CD4-positive, alpha-beta T cell treated with Interleukin-4 for 1 hour (primary cell): Measurements from ENCODE around the gene IGFN1.
"Not testable (repeated sequence)": the region's sequence is repeated elsewhere in the genome, so short reads cannot be mapped to it uniquely, and the experiment has no call there.

Source experiments
- DNase-seq, 2 donors: peaks; one replicate each; pipeline ENCODE4 v3.0.0-alpha.2; 2020 to 2022

Gene IGFN1

DNA sequence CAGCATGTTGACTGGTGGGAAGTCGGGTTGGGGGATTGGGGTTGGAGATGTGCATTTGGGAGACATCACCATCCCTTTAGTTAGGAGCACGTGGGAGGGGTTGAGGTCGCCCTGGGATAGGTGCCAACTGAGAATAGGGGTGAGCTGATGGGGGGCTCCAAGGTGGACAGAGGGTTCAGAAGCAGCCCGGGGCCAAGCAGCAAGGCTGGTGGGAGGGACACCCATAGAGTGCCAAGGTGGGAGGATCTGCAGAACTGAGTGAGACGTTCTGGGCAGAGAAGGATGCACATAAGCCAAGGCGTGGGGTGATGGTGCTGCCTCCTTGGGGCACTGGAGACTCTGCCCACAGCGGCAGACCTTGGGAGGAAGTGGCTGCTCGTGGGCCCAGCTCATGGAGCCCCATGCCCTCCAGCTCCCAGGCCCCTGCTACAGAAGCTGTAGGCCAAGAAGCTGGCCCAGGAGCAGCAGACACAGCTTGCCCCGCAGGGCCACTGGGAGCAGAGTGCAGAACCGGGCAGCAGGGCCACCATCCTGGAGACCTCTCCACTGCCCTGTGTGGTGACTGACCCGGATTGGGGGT, 61.3 kb downstream of the IGFN1 start:
- DNase-seq, result no peak

- no peak for DNase-seq
Observed at GRCh38 chr1:201252944-201253371, 62.3 kb downstream of the IGFN1 start.

- no peak for DNase-seq
Observed at GRCh38 chr1:201253411-201253810, 62.8 kb downstream of the IGFN1 start.

DNA sequence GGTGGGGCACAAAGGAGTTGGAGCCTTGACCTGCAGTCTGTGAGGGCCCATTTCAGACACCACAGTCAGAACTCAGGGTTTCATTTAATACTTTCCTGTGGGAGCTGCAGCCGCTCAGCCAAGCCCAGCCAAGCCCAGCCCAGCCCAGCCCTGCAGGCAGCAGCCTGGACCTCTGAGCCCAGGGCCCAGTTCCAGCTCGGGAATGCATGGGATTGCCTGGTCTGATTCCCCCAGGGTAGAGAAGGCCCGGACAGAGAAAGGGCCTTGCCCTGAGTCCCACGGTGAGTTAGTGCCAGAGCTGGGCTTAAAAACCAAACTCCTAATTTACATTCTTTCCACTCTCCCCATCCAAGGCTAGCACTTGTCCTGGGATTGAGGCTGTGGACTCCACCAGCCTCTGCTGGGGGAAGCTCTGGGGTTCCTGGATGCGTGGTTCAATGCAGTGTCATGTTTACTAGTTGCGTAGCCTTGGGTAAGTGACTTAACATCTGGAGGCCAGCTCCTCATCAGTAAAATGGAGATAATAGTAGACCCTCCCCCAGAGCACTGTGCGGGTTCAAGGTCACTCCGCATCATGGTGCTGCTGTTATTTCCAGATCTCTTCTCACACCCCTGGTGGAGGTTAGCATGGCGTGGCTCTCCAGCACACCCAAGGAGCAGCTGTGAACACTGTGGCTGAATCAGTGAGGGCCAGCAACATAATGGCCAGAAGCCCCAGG, 63.4 kb downstream of the IGFN1 start:
- DNase-seq, result no peak

- DNase-seq, result peak; percentile 23 to 47
Observed at GRCh38 chr1:201254625-201255478, 64.2 kb downstream of the IGFN1 start.

GRCh38 chr1:201255479-201256362, 65.1 kb downstream of the IGFN1 start:
- DNase-seq, result no peak

- DNase-seq, result not testable (repeated sequence)
Observed at GRCh38 chr1:201258132-201258531, 67.5 kb downstream of the IGFN1 start.

- DNase-seq, result no peak
Observed at GRCh38 chr1:201258763-201259230, 68.2 kb downstream of the IGFN1 start.

- DNase-seq, result no peak
Observed at GRCh38 chr1:201259476-201260235, 69.0 kb downstream of the IGFN1 start.

GRCh38 chr1:201260236-201260590, 69.6 kb downstream of the IGFN1 start:
- DNase-seq, result no peak

DNA sequence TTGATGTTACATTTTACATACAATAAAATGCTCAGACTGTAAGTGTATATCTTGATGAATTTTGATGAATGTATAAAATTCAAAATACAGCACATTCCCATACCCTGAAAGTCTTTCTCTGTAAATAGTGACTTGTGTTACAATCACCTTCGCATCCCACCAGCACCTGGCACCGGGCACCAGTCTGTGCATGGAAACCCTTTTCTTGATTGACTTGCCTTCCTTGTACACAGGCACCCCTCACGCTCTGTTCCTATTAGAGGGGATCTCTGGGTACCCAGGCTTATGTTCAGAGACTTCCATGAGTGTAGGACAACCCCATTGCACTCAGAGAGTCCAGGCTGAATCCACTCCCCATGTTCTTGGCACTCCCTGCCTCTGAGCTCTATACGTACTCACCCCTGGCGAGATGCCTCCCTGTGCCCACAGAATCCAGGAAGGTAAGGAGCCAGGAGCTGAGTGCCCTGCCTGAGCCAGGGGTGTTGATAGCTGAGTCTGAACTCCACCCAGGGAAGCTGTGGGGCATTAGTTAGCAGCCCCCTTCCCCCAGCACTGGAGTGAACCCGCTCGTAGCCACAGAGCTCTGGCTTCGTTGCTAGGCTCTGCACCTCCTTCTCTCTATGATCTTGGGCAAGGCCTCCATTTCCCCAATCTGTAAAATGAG, 70.2 kb downstream of the IGFN1 start:
- no peak for DNase-seq

DNA sequence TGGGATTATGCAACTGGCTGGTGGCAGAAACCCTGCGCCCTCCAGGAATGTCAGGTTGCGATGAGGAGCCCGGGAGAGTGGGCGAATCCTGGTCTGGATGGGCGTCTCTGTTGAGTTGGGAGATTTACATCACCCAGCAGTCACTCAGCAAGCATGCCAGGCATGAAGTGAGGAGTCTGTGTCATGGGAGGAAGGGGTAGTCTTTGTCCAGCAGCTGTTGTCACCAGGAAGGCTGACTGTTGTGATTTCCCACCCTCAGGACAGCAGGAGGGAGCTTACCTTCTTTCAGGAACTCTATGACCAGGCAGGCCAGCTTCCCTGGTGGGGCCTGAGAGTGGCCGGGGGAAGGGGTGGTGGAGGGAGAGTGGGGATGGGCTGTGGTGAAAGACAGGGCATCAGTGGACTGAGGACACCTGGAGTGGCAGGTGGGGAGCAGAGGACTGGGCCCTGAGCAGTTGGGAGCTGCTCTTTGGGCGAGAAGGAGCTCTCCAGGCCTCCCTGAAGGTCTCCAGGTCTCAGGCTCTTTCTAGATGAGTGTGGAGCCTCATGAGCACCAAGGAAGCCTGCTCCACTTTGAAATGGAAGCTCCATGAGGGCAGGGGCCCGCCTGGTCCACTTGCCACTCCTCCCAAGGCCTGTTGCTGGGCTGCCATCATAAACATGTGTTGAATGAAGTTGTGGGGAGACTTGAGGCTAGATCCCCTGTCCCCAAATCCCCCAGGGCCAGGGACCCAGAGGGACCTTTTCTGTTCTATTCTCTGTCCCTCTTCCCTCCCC, 71.3 kb downstream of the IGFN1 start:
- no peak for DNase-seq

DNA sequence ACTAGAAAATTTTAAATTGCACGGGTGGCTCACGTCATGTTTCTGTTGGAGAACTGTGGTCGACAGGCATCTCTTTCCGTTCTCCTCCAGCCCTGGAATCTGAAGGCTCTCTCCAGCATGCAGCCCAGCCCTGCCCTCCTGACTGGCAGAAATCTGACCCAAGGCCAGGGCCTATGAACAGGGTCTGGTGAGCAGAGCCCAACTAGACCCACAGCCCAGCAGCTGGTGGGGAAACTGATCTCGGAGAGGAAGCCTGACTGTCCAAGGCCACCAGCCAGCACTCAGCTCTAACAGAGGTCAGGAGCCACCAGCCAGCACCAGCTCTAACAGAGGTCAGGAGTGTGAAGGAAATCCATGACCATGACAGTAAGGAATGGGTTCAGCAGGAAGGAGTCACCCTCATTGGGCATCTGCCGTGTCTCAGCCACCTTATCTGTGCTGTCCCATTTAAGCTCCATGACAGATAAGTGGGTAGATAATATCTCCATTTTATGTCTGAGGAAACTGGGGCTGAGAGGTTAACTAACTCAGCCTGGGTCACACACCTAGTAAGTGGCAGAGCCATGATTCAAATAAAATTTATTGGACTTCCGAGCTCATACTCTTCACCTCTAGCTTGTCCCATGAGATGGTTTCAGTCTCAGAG, 72.5 kb downstream of the IGFN1 start:
- DNase-seq, result no peak

GRCh38 chr1:201264072-201264471, 73.4 kb downstream of the IGFN1 start:
- no peak for DNase-seq

DNA sequence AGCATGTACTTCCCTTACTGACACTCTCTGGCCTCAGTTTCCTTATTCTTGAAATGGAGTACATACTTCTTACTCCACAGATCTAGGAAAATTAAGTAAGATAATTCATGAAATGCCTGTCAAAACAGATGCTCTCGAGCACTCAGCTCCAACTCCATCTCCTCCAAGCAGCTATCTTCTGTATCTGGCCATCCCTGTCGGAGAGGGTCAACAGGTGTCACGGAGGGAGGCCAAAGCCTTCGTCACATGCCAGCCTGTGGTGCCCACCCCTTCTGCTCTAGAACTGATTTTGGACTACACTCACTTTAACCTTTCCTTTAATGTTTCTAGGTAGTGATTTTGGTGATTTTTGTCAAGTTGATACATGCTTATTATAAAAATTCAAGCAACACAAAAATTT, 73.9 kb downstream of the IGFN1 start:
- no peak for DNase-seq

DNA sequence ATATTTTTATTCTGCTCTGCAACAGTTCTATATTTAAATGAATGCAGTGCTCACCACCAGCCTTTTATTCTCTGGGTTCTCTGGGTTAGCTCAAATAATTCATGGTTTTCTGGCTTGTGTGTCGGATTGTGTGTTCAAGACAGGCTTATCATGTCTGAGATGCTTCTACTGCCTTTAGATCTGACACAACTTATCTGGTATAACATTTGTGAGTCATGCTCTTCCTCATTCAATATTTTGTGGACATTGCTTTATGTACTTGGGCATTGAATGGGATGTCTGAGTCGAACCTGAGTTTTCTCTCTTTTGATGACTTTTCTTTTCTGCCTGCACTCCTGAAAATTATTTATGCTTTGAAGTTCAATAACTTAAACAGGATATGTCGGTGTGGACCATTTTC, 75.1 kb downstream of the IGFN1 start:
- no peak for DNase-seq

DNA sequence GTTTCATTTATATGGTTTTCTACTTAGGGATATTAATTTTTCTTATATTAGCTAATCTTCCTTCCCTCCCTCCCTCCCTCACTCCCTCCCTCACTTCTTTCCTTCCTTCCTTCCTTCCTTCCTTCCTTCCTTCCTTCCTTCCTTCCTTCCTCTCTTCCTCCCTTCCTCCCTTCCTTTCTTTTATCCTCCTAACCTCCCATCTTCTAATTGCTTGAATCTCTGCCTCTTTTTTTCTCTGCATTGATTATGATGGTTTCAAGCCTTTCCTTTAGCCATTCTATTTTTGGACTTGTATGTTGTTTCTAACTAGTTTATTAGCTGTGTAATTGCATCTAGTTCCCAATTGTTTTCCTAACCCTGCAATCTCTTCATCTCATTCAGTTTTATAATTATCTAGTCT, 75.7 kb downstream of the IGFN1 start:
- no peak for DNase-seq

GRCh38 chr1:201266774-201267173, 76.2 kb downstream of the IGFN1 start:
- no peak for DNase-seq

DNA sequence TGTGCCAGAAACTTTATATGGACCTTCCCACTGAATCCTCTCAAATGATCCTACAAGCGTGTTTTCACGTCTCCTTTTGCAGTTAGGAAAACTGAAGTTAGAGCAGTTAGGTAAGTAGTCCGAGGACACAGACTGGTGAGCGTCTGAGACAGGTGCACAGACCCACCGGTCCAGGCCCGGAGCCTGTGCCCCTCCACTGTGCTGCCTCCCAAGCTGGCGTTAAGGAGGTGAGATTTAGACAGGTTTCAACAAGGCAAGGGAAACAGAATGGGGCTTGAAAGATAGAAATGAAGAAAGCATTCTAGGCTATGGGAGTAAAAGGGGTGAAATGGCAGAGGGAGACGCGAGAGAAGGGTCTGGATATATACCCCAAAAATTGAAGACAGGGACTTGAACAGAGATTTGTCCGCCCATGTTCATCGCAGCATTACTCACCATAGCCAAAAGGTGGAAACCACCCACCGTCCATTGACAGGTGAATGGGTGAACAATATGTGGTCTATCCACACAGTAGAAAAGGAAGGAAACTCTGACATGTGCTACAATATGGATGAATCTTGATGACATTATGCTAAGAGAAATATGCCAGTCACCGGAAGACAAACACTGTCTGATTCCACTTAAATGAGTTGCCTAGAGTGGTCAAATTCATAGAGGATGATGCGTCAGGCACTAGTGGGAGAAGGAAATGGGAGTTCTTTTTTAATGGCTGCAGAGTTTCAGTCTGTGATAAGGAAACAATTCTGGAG, 77.0 kb downstream of the IGFN1 start:
- no peak for DNase-seq
